Measurements from ENCODE around the gene TULP1. TPM values are rescaled to one million over a fixed set of nuclear protein-coding genes. Genes with fewer than 3 reads are reported as not detected.
A peak's percentile ranks its signal among the peaks of the same experiment; 100 is the strongest.

Gene TULP1
- total RNA-seq, 1 experiment from 2014 or later = not detected

DNA sequence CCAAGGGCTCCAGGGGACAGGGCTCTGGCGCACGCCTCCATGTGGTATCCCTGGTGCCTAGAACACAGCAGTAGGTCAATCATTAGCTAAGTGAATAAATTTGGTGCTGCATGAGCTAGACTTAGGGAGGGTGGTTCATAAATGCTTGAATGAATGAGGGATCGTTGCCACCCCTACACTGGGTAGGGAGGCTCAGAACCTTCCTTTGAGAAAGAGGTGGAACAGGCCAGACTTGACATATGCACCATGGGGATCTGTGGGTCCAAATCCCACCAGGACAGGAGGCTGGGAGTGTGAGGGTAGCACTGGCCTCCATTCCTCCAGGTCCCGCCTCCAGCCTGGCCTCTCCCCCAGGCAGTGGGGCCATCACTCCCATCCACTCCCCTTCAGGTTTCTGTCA lies 29.6 kb downstream of the TULP1 start:
- Mint-ChIP-seq H3K27ac (peak overlapping the region; percentile 34 to 84 (median 50); a peak in 4 of 7 replicates), H3K9me3 (no peaks in the 10 kb centered on the region; a peak in 1 of 5 replicates), H3K27me3 (ENCODE audit: low read depth) (no peaks in the 10 kb centered on the region; the same call in none of the 2 replicates), H3K36me3 (ENCODE audit: insufficient read depth in 1 of 3, low read depth in 3 of 3) (peaks cover 7 to 39% (median 21%) of the 10 kb centered on the region in 3 experiments), H3K4me3 (no peak overlapping the region; a peak in 1 of 5 replicates), H3K4me1 (peaks cover 30 to 33% of the 10 kb centered on the region in 2 experiments)
- Histone ChIP-seq H3K18ac (ENCODE audit: insufficient read length, low read depth, low read length) (no peak overlapping the region), H3K4ac (ENCODE audit: low read depth, low read length) (no peak overlapping the region), H3K9me3 (ENCODE audit: control insufficient read depth, low read depth, low read length) (no peaks in the 10 kb centered on the region), H4K20me1 (ENCODE audit: control insufficient read depth, insufficient read depth, insufficient read length) (no peaks in the 10 kb centered on the region), H4K91ac (ENCODE audit: insufficient read length, low read depth, low read length) (no peak overlapping the region), H3K79me1 (ENCODE audit: insufficient read depth, low read depth, low read length, poor library complexity, severe bottlenecking) (no peaks in the 10 kb centered on the region), H2BK20ac (ENCODE audit: low read depth, low read length, poor library complexity, severe bottlenecking) (no peak overlapping the region), H3K56ac (ENCODE audit: insufficient read length, low read depth, low read length) (no peak overlapping the region), H3K9ac (ENCODE audit: extremely low read depth, insufficient read length, low read length) (no peak overlapping the region), H3K27me3 (ENCODE audit: insufficient read depth, low read length) (no peaks in the 10 kb centered on the region), H3K23me2 (ENCODE audit: insufficient read length, low read depth, low read length, poor library complexity, severe bottlenecking) (peaks cover 13% of the 10 kb centered on the region), H3K4me1 (ENCODE audit: insufficient read depth, low read length) (peaks cover 11% of the 10 kb centered on the region; the same call in 1 of the 2 replicates), H2BK120ac (ENCODE audit: low read depth, low read length, poor library complexity, severe bottlenecking) (no peak overlapping the region), H2BK12ac (ENCODE audit: insufficient read length, low read depth, low read length) (no peak overlapping the region), H2AK5ac (ENCODE audit: insufficient read length, low read length) (no peak overlapping the region), H3K23ac (ENCODE audit: insufficient read length, low read depth, low read length) (no peak overlapping the region), H3T11ph (ENCODE audit: low read length) (no peak overlapping the region), H3K79me2 (ENCODE audit: insufficient read depth, low read length) (no peaks in the 10 kb centered on the region), H2BK15ac (ENCODE audit: low read depth, low read length) (no peak overlapping the region), H3K14ac (ENCODE audit: insufficient read depth, low read length) (no peak overlapping the region), H3K4me2 (ENCODE audit: insufficient read depth, insufficient read length, low read length) (no peak overlapping the region), H2BK5ac (ENCODE audit: insufficient read length, low read length) (no peak overlapping the region), H3K27ac (ENCODE audit: insufficient read length, low read depth, low read length) (no peak overlapping the region), H4K8ac (replicated peaks; ENCODE audit: insufficient read length, low read depth, low read length) (no peak overlapping the region), H4K5ac (ENCODE audit: insufficient read length, low read depth, low read length) (no peak overlapping the region), H2AFZ (ENCODE audit: low read length) (no peak overlapping the region)
- no peak for DNase-seq
- TF ChIP-seq, protein P1, sequence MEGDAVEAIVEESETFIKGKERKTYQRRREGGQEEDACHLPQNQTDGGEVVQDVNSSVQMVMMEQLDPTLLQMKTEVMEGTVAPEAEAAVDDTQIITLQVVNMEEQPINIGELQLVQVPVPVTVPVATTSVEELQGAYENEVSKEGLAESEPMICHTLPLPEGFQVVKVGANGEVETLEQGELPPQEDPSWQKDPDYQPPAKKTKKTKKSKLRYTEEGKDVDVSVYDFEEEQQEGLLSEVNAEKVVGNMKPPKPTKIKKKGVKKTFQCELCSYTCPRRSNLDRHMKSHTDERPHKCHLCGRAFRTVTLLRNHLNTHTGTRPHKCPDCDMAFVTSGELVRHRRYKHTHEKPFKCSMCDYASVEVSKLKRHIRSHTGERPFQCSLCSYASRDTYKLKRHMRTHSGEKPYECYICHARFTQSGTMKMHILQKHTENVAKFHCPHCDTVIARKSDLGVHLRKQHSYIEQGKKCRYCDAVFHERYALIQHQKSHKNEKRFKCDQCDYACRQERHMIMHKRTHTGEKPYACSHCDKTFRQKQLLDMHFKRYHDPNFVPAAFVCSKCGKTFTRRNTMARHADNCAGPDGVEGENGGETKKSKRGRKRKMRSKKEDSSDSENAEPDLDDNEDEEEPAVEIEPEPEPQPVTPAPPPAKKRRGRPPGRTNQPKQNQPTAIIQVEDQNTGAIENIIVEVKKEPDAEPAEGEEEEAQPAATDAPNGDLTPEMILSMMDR (conservative IDR thresholded peaks at IDR 0.05) = no peak
- no CpG with 5 or more reads among the region's 4 CpGs for whole genome bisulfite sequencing (ENCODE audit: extremely low coverage, insufficient read length, low lambda C conversion rate)
